ENCODE data around the gene NPAS4. TPM values are rescaled to one million over a fixed set of nuclear protein-coding genes. Genes with fewer than 3 reads are reported as not detected.

Gene NPAS4
- total RNA-seq, 4 donors from 2014 or later = not detected

- no peak for TF ChIP-seq CTCF (IDR thresholded peaks at IDR 0.05; ENCODE audit: low read depth)
These were observed 814 bp downstream of the NPAS4 start for GRCh38 chr11:66421492-66422205.

- TF ChIP-seq CTCF (IDR thresholded peaks at IDR 0.05; ENCODE audit: low read depth) = no peak
These were observed 5.5 kb downstream of the NPAS4 start for GRCh38 chr11:66426314-66426713.

- no peak for TF ChIP-seq CTCF (IDR thresholded peaks at IDR 0.05; ENCODE audit: low read depth)
These were observed 8.1 kb downstream of the NPAS4 start for GRCh38 chr11:66428933-66429332.

GRCh38 chr11:66429983-66430602, 9.3 kb downstream of the NPAS4 start:
- no peak for TF ChIP-seq CTCF (IDR thresholded peaks at IDR 0.05; ENCODE audit: low read depth)

GRCh38 chr11:66432597-66432996, 11.8 kb downstream of the NPAS4 start:
- TF ChIP-seq CTCF (IDR thresholded peaks at IDR 0.05; ENCODE audit: low read depth) = no peak

- TF ChIP-seq CTCF (IDR thresholded peaks at IDR 0.05; ENCODE audit: low read depth) = no peak
These were observed 17.2 kb downstream of the NPAS4 start for GRCh38 chr11:66437979-66438503.
